H1 (cell line): Measurements from ENCODE around the gene ADAMTS20. TPM values are rescaled to one million over a fixed set of nuclear protein-coding genes. Genes with fewer than 3 reads are reported as not detected.

ENCODE experiments used
- JUN ChIP-seq: IDR thresholded peaks from 2 replicates; pipeline ENCODE4 v1.6.1; 2011; ENCODE audit warnings: low read depth, mild to moderate bottlenecking, improper control_type of control experiment, low read length
- POU5F1 ChIP-seq: IDR thresholded peaks from 2 replicates; pipeline ENCODE4 v1.6.1; 2011; ENCODE audit warnings: low read depth, mild to moderate bottlenecking, low read length, moderate library complexity
- polyA plus RNA-seq, 7 experiments: library from polyadenylated mRNA; depleted of rRNA in 3 of 7; stranded (reverse) in 5 of 7; unstranded in 2 of 7; fragments of >200 nt in 5 of 7; fragments of 200-250 nt in 2 of 7; gene quantifications; 1 replicate in 5 of 7; 2 replicates in 1 of 7; 4 replicates in 1 of 7; pipeline versions ENCODE4 v1.2.1 to v1.2.3, GENCODE V29; 2011 to 2013; ENCODE audit warnings: missing spikeins in 2 of 7, mixed read lengths in 2 of 7
- total RNA-seq: library from RNA; stranded (reverse); fragmentation: NEBNext Ultra II Directional; extraction: Animal tissue kit (Norgen Biotek cat#: 25700); gene quantifications from 2 replicates; pipeline ENCODE4 v1.2.1, GENCODE V29; 2021

Gene ADAMTS20
- total and polyA plus RNA-seq, 2 of the 8 experiments (the other 6 are each of a cell fraction or from before 2014, with no cell fraction given) = 2.9 to 5.1 TPM

- TF ChIP-seq JUN = no peak
- TF ChIP-seq POU5F1 = no peak
- TF ChIP-seq, all 59 proteins: peak for 0
Observed at GRCh38 chr12:43586646-43587245, 34.7 kb upstream of the ADAMTS20 start (continued).
